Activated CD4-positive, CD25-positive, alpha-beta regulatory T cell (primary cell): ENCODE data around the gene BTBD10.

Source experiments
- DNase-seq, 4 experiments: peaks; one replicate each; lab custom pipeline; 2025; lab: John Stamatoyannopoulos, UW

The BTBD10 gene

DNA sequence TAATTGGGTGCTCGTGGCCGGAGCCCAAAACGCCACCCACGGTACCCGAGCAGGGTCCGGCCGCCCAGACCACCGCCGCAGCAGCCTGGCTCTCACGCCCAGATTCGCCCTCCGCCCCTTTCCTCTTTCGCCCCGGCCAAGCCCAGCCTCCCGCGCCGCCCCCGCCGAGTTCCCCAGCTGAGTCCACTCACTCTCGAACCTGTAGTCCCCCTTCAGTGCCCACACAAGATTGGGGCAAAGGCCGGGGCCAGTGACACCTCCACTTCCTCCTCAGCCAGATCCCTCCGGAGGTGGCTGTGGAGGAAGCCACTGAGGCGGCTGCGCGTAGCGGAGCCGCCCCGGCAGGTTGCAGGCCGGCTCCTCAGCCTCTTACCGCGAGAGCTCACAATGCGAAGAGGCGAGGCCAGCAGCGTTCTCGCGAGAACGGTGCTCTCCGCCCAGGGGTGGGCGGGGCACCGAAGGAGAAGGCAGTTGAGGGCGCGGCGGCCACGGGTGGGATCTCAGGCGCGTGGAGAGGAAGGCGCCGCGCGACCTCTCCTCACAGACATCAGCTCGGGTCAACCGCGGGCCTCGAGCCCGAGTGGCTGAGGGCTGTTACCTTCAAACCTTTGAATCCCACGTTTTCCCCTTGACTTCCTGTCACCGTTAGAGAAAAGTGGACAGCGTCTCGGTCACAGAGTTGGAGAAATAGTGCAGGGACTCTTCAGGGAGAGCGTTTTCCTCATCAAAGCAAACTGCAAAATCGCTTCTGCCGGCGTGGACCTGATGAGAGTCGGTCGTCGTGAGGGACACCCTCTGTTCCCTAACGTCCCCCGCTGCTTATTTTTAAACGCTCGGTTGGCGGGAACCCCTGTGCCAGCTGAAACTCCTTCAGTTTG lies at the start of gene BTBD10:
Gene BTBD10 (minus strand): TSS at position 322 of the 878 bp plus-strand sequence. CDS start 18,098 bp downstream, outside the sequence.
- peak; percentile 75 to 86 (median 80) for DNase-seq

DNA sequence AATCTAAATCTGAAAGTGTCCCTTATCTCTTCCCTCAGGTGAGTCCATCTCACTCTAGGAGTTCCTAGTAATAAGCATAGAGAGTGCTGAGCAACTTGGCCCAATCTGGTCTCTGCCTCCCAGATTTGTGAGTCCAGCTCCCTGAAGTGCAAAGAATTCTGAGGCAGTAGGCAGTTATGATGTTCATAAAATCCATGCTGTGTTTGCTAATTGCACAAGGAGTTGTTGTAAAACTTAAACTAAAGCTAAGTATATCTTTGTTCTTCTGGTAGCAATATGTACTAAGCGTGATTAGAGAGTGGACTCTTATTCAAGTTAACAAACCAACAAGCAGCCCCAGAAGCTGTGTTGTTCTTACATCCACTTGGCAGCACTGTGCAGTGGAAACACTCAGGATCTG lies 40.4 kb upstream of the BTBD10 start:
- no peak for DNase-seq

GRCh38 chr11:13502492-13502891 lies 39.5 kb upstream of the BTBD10 start:
- no peak for DNase-seq

DNA sequence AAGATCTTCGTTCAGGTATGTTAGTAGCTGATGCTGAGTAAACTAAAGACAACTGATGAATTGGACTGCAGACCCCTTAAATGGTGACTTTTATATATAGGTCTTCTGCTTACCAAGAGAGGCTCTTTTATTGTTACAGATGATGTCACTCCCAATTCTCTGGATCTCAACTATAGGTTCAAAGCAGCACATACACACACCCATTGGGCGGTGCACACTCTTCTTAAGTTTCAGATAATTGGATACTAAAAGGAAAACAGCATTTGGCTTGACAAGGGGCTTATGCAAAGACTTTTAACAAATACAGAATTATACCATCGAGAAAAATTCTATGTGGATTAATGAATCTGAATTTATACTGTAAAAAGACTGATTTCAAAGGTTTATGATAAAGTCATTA lies 32.9 kb upstream of the BTBD10 start, which contains the start of gene PTH:
Gene PTH (minus strand): TSS at position 69 of the 400 bp plus-strand sequence. CDS start 3,142 bp downstream, outside the sequence.
- no peak for DNase-seq

DNA sequence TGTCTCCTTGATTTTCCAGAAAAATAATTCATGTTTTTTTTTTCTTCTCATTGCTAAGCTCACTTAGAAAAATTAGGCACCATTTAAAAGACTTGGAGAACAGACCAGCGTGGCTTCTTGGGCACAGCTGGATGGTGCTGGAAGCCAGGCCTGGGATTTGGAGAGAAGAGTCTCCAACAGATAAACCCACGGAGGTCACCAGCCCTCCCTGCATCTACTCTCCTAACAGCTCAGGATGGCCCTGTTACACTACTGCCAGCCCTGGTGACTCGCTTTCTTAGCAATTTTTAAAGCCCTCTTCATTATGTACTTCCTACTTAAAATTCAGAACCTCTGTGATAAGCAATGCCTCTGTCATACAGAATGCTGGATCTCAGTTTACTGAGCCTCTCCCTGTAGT lies 31.0 kb upstream of the BTBD10 start:
- DNase-seq = no peak

GRCh38 chr11:13487661-13488030 lies 24.6 kb upstream of the BTBD10 start:
- DNase-seq = no peak

DNA sequence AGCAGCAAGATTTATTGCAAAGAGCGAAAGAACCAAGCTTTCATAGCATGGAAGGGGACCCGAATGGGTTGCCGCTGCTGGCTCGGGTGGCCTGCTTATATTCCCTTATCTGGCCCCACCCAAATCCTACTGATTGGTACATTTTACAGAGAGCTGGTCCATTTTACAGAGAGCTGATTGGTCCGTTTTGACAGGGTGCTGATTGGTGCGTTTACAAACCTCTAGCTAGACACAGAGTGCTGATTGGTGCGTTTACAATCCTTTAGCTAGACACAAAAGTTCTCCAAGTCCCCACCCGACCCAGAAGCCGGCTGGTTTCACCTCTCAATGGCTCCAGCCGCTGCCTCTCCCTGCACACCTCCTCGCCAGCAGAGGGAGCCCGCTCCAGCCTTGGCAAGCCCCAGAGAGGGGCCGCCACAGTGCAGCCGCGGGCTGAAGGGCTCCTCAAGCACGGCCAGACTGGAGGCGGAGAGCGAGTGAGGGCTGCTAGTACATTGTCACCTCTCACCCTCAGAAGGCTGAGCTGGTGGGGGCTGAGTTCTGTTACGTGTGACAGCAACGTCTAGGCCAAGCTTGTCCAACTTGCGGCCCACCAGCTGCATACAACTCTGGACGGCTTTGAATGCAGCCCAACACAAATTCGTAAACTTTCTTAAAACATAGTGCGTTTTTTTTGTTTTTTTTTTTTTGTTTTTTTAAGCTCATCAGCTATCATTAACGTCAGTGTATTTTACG lies 24.1 kb upstream of the BTBD10 start:
- peak; percentile 8 to 51 (median 40) for DNase-seq

GRCh38 chr11:13480198-13480597 lies 17.2 kb upstream of the BTBD10 start:
- DNase-seq = no peak

- no peak for DNase-seq
Observed at GRCh38 chr11:13479688-13480087, 16.7 kb upstream of the BTBD10 start.

GRCh38 chr11:13475091-13475490 lies 12.1 kb upstream of the BTBD10 start:
- no peak for DNase-seq

- DNase-seq = no peak
Observed at GRCh38 chr11:13473013-13473722, 10.1 kb upstream of the BTBD10 start.

DNA sequence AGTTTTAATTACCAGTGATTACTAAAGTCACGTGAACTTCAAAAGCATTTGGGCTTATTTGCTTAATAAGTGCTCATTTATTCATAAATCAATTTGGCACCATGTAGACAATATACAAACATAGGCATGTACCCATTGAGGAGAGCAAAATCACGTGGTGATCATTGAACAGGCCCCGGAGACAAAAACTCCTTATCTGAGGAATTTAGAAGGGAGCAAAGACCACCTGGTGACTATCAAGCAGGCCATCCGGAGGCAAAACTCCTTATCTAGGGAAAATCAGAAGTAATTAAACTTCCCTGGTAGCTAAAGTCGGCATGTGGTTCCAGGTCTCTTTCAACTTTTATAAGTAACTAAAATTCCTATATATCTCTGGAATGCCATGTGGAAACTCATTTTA lies 5.7 kb upstream of the BTBD10 start:
- no peak for DNase-seq

GRCh38 chr11:13465909-13466371 lies 2.9 kb upstream of the BTBD10 start:
- no peak for DNase-seq

- no peak for DNase-seq
Observed at GRCh38 chr11:13463779-13464290, 813 bp upstream of the BTBD10 start.

DNA sequence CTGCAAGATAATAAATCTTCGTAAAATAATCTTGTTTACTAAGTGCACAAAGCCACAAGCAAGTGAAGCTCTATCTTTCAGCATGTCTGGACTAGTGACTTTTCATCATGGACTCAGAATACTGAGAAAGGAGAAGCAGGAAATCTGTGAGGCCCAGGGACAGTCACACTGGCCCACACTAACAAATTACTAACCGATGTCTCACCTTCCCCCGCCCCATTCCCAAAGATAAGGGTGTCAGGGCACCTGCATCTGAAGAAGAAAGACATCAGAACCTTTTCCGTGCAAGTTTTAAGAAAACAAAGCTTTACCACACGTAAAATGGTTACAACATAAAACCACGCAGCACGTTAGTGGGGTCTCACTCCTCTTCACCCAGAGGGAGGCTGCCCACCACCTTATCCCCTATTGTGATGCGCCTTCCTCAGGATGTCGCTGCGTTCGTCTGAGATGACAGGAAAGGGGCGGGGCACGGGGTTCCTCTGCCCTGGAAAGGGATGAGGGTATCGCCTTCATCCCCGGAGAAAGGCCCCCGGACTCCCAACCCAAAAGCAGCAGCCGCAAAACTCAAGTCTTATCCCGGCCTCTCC lies 616 bp downstream of the BTBD10 start:
- peak; percentile 17 to 37 (median 23) for DNase-seq

GRCh38 chr11:13461291-13461690 lies 1.7 kb downstream of the BTBD10 start:
- DNase-seq = no peak

- DNase-seq = no peak
Observed at GRCh38 chr11:13450832-13451397, 12.1 kb downstream of the BTBD10 start.

DNA sequence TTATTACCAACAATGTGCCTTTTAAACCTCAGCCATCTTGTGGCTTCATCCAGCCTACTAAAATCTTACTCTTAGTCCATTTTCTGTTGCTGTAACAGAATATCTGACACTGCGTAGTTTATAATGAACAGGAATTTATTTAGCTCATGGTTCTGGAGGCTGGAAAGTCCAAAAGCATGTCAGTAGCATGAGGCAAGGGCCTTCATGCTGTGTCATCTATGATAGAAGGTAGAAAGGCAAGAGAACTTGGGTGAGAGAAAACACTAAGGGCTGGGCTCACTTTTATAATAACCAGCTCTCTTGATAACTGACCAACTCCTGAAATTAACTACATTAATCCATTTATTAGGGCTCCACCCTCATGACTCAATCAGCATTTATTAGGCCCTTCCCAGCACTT lies 13.5 kb downstream of the BTBD10 start:
- no peak for DNase-seq

- no peak for DNase-seq
Observed at GRCh38 chr11:13448876-13449275, 14.1 kb downstream of the BTBD10 start.

GRCh38 chr11:13446444-13446843 lies 16.6 kb downstream of the BTBD10 start:
- DNase-seq = no peak

DNA sequence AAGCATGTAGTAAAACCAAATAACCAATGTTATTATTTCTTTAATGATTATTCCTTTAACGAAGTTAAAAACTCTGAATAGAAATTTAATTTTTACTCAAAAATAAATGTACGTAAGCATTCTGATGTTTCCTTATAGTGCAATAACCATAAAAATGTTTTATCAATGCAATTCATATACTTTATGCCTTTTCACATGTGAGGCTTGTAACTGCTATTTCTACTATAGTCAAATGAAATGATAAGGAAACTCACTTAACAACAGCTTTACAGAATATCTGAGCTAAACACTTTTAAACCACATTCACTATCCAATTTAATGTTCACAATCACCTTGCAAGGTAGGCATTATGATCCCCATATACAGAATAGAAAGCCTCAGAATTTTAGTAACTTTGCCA lies 17.4 kb downstream of the BTBD10 start:
- no peak for DNase-seq
